Bronchial epithelial cell (primary cell): ENCODE data around the gene SEPTIN2. TPM values are rescaled to one million over a fixed set of nuclear protein-coding genes. Genes with fewer than 3 reads are reported as not detected.
"Not testable (repeated sequence)": the region's sequence is repeated elsewhere in the genome, so short reads cannot be mapped to it uniquely, and the experiment has no call there.

Experiments
- DNase-seq: peaks from one replicate; pipeline ENCODE4 v3.0.0-alpha.2; 2010; ENCODE audit warnings: low read depth
- FAIRE-seq: peaks from 2 replicates; lab custom pipeline; 2011; peaks lifted over from hg19 to GRCh38; lab: Jason Lieb, UNC
- H3K27me3 ChIP-seq: 2 replicates; pipeline ENCODE4 v1.5.1; 2011; ENCODE audit warnings: low read length; ENCODE audit not compliant: control insufficient read depth, insufficient read depth
- H3K36me3 ChIP-seq: 2 replicates; pipeline ENCODE4 v1.5.1; 2011; ENCODE audit warnings: low read length; ENCODE audit not compliant: control insufficient read depth, insufficient read depth
- H3K4me3 ChIP-seq: 2 replicates; pipeline ENCODE4 v1.5.1; 2011; ENCODE audit warnings: mild to moderate bottlenecking, low read depth, low read length, control low read depth
- CTCF ChIP-seq: IDR thresholded peaks from 2 replicates; pipeline ENCODE4 v1.5.1; 2011; ENCODE audit warnings: mild to moderate bottlenecking, moderate library complexity, low read length, control low read depth, inconsistent platforms; ENCODE audit not compliant: insufficient read depth, severe bottlenecking
- total RNA-seq: library from RNA; depleted of rRNA; stranded (reverse); fragments of >200 nt; gene quantifications from 2 replicates; pipeline ENCODE4 v1.2.1, GENCODE V29; 2014

SEPTIN2 gene
- total RNA-seq, 1 donor from 2014 or later, result 181 TPM

- FAIRE-seq, result no peak
Measured at GRCh38 chr2:241275504-241275903, 40.2 kb upstream of the SEPTIN2 start.

GRCh38 chr2:241275910-241276309 is 39.8 kb upstream of the SEPTIN2 start:
- FAIRE-seq, result no peak
- no peaks in the 10 kb centered on the region for H3K36me3 ChIP-seq
- H3K4me3 ChIP-seq, result no peak overlapping the region
- no peak for TF ChIP-seq CTCF
- no peaks in the 10 kb centered on the region for H3K27me3 ChIP-seq
- DNase-seq, result no peak

More at GRCh38 chr2:241275504-241275903, 40.2 kb upstream of the SEPTIN2 start:
- H3K4me3 ChIP-seq, result no peak overlapping the region
- H3K36me3 ChIP-seq, result no peaks in the 10 kb centered on the region
- no peak for DNase-seq
- no peaks in the 10 kb centered on the region for H3K27me3 ChIP-seq
- no peak for TF ChIP-seq CTCF

- DNase-seq, H3K36me3 ChIP-seq, FAIRE-seq, H3K27me3 ChIP-seq, H3K4me3 ChIP-seq: not testable (repeated sequence)
Measured at GRCh38 chr2:241278306-241278705, 37.4 kb upstream of the SEPTIN2 start.

DNA sequence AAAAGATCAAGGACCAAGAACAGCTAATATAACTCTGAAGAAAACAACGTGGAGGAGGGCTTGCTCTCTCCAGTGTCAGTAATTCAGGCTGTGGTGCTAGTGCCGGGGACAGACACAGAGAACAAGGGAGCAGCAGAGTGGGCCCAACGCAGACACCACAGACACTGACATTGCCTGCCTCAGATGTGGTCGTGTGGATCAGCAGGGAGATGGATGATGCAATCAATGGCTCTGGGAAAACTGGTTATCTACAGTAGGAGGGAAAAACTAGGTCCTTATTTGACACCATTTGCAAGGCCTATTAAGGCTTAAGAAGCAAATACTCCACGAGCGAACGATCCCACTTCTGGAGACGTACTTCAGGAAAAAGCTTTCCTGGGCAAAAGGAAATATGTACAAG is 36.3 kb upstream of the SEPTIN2 start:
- no peak for TF ChIP-seq CTCF
- Histone ChIP-seq H3K27me3 (no peaks in the 10 kb centered on the region), H3K4me3 (no peak overlapping the region), H3K36me3 (no peaks in the 10 kb centered on the region)
- FAIRE-seq (no peak), DNase-seq (no peak)

- no peak overlapping the region for H3K4me3 ChIP-seq
- DNase-seq (no peak), FAIRE-seq (no peak)
- no peak for TF ChIP-seq CTCF
- no peaks in the 10 kb centered on the region for H3K27me3 ChIP-seq
- no peaks in the 10 kb centered on the region for H3K36me3 ChIP-seq
Measured at GRCh38 chr2:241279828-241280227, 35.9 kb upstream of the SEPTIN2 start.

- Histone ChIP-seq H3K4me3 (no peak overlapping the region), H3K27me3 (no peaks in the 10 kb centered on the region), H3K36me3 (no peaks in the 10 kb centered on the region)
- DNase-seq (no peak), FAIRE-seq (no peak)
- no peak for TF ChIP-seq CTCF
Measured at GRCh38 chr2:241280291-241280690, 35.4 kb upstream of the SEPTIN2 start.
